ENCODE measurements around the gene CPB1.

CPB1 gene

DNA sequence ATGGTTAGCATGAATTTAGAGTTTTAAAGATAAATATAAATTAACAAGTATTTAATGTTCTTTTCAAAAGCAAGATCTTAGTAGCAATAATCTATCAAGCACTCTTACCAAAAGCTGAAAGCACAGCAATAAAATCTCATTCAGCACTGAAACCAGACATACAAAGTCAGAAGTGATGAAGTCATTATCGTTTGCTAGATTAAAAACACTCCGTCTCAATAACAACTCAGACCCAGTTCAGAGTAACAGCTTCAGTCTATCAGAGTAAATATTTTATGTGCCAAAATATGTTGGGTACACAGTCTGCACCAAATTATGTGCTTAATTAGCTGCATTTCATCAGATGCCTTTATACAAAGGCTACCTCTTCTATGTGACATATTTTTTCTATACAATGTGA lies 79.1 kb downstream of the CPB1 start:
- H3K27me3 ChIP-seq (ENCODE audit: control insufficient read depth in 1 of 2, insufficient read depth in 1 of 2, low read length in 2 of 2), result no peaks in the 10 kb centered on the region
- no peaks in the 10 kb centered on the region for H3K9me3 ChIP-seq (ENCODE audit: control insufficient read depth, low read length)
- H4K8ac ChIP-seq (ENCODE audit: low read length), result no peak overlapping the region
- H3K4ac ChIP-seq (ENCODE audit: low read depth in 1 of 2, low read length in 2 of 2), result no peak overlapping the region
- H2AFZ ChIP-seq (ENCODE audit: low read depth, low read length), result no peak overlapping the region
- no peak overlapping the region for H3K18ac ChIP-seq (ENCODE audit: low read depth in 1 of 2, low read length in 2 of 2)
- no peak overlapping the region for H3K4me2 ChIP-seq (ENCODE audit: low read length, poor library complexity, severe bottlenecking)
- DNase-seq, result no peak
- no peak overlapping the region for H3K23ac ChIP-seq (ENCODE audit: low read length in 2 of 2)
- H3K9ac ChIP-seq (ENCODE audit: low read length), result no peak overlapping the region
- H3K36me3 ChIP-seq (ENCODE audit: control insufficient read depth in 1 of 2, insufficient read depth in 2 of 2, low read depth in 1 of 2, low read length in 2 of 2), result no peaks in the 10 kb centered on the region
- H3K4me1 ChIP-seq (ENCODE audit: control insufficient read depth, insufficient read depth, low read depth, low read length), result peaks cover 2% of the 10 kb centered on the region
- H2BK15ac ChIP-seq (ENCODE audit: low read depth, poor library complexity, severe bottlenecking), result no peak overlapping the region
- no peak overlapping the region for H2BK5ac ChIP-seq (ENCODE audit: low read depth, low read length, poor library complexity, severe bottlenecking)
- no peak overlapping the region for H3K14ac ChIP-seq (ENCODE audit: low read length in 2 of 2)
- no peak overlapping the region for H3K27ac ChIP-seq (ENCODE audit: low read length, poor library complexity, severe bottlenecking)
- WGBS, result no CpG with 5 or more reads among the region's 2 CpGs
- no peak overlapping the region for H3K4me3 ChIP-seq (ENCODE audit: insufficient read depth in 1 of 2, low read depth in 1 of 2, low read length in 2 of 2)
- H2AK5ac ChIP-seq (ENCODE audit: low read length, severe bottlenecking), result no peak overlapping the region
- no peaks in the 10 kb centered on the region for H3K79me1 ChIP-seq (replicated peaks; ENCODE audit: low read length, poor library complexity, severe bottlenecking)
- no peak overlapping the region for H2BK12ac ChIP-seq (ENCODE audit: low read length in 2 of 2)
- H2BK120ac ChIP-seq (ENCODE audit: low read depth, low read length), result no peak overlapping the region
- H4K91ac ChIP-seq (ENCODE audit: low read length), result no peak overlapping the region

Data from mesenchymal stem cell (in vitro differentiated cells and primary cell).